ENCODE measurements around the gene CD300C.

DNA sequence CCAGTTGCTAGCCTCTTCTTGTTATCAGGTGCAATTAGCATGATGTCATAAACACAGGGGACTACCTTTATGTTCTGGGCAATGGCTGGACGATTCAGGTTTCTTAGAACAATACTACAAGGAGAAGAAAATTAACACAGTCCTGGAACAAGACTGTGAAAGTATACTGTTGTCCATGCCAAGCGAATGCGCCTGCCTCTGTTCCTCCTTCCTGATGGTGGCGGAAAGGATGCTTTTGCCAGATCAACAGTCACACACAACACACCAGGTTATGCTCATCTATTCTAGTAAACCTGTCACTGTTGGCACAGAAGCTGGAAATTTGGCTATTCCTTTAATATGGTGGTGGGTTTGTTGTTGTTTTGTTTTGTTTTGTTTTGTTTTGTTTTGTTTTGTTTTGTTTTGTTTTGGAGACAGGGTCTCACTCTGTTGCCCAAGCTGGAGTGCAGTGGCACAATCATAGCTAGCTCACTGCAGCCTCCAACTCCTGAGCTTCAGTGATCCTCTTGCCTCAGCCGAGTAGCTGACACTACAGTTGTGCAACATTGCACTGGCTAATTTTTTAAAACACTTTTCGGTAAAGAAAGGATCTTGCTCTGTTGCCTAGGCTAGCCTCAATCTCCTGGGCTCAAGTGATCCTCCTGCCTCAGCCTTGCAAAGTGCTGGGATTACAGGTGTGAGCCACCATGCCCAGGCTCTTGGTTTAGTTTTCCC, 49.3 kb upstream of the CD300C start:
- TF ChIP-seq, protein P1, sequence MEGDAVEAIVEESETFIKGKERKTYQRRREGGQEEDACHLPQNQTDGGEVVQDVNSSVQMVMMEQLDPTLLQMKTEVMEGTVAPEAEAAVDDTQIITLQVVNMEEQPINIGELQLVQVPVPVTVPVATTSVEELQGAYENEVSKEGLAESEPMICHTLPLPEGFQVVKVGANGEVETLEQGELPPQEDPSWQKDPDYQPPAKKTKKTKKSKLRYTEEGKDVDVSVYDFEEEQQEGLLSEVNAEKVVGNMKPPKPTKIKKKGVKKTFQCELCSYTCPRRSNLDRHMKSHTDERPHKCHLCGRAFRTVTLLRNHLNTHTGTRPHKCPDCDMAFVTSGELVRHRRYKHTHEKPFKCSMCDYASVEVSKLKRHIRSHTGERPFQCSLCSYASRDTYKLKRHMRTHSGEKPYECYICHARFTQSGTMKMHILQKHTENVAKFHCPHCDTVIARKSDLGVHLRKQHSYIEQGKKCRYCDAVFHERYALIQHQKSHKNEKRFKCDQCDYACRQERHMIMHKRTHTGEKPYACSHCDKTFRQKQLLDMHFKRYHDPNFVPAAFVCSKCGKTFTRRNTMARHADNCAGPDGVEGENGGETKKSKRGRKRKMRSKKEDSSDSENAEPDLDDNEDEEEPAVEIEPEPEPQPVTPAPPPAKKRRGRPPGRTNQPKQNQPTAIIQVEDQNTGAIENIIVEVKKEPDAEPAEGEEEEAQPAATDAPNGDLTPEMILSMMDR (IDR thresholded peaks at IDR 0.05): no peak
- TF ChIP-seq POLR2AphosphoS5 (IDR thresholded peaks at IDR 0.05; ENCODE audit: low read depth, low read length) (no peak), TCF7L2 (IDR thresholded peaks at IDR 0.05; ENCODE audit: low read depth, low read length) (no peak)
